GM08714 (cell line): Measurements from ENCODE around the gene TPRX1.
"Not testable (repeated sequence)": the region's sequence is repeated elsewhere in the genome, so short reads cannot be mapped to it uniquely, and the experiment has no call there.

Experiments
- H3K4me3 ChIP-seq: fragments of 200-500 bp; sonication (Bioruptor generic); 2 replicates; pipeline ENCODE4 v1.5.1; 2014; ENCODE audit warnings: mild to moderate bottlenecking, low read length, inconsistent platforms
- ZNF274 ChIP-seq: IDR thresholded peaks from 2 replicates; pipeline ENCODE4 v1.6.1; 2012; ENCODE audit warnings: mild to moderate bottlenecking, low read depth, low read length

TPRX1 gene

DNA sequence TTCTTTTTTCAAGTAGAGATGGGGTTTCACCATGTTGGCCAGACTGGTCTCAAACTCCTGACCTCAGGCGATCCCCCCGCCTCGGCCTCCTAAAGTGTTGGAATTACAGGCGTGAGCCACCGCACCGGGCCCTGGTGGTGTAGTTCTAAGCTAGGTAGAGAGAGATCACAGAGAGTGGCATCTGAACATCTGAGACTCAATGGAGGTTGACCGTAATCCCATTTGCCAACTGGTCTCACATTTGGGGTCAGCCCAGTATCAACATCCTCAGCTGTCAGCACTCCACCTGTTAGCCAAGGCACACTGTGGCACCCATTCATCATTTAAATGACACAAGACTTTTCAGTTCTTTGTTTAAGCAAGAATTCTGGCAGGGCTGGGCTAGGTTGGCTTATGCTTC, 17.8 kb downstream of the TPRX1 start:
- TF ChIP-seq ZNF274, result no peak
- no peak overlapping the region for H3K4me3 ChIP-seq

DNA sequence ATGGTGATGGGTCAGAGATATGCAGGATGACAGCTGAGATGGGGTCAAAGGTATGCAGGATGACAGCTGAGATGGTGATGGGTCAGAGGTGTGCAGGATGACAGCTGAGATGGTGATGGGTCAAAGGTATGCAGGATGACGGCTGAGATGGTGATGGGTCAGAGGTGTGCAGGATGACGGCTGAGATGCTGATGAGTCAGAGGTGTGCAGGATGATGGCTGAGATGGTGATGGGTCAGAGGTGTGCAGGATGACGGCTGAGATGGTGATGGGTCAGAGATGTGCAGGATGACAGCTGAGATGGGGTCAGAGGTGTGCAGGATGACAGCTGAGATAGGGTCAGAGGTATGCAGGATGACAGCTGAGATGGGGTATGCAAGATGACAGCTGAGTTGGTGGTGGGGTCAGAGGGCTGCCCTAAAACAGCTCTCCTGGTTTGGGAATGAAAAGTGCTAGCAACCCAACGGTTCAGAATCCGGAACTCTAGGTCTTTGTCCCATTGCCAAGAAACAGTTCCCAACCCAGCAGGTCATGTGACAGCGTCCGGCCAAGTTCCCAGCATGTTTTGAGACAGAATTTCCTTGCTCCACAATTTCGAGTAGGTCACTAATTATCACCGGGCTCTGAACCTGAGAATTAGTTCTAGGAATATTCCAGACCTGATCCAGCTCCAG, 22.6 kb downstream of the TPRX1 start:
- no peak overlapping the region for H3K4me3 ChIP-seq
- TF ChIP-seq ZNF274, result no peak

DNA sequence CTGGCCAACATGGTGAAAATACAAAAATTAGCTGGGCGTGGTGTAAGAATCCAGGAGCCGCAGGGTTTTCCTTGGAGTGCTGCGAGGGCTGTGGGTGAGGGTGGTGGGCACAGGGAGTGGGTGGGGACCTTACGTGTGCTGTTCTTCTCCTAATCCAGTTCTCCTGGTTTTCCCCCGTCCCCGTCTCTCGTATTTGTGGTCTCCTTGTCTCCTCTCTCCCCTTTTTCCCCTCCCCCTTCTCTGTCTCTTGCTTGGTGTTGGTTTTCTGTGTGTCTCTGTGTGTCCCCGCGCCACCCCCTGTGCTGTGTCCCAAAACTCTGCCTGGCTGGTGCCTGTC, 24.2 kb downstream of the TPRX1 start:
- H3K4me3 ChIP-seq, result no peak overlapping the region
- TF ChIP-seq ZNF274, result no peak

DNA sequence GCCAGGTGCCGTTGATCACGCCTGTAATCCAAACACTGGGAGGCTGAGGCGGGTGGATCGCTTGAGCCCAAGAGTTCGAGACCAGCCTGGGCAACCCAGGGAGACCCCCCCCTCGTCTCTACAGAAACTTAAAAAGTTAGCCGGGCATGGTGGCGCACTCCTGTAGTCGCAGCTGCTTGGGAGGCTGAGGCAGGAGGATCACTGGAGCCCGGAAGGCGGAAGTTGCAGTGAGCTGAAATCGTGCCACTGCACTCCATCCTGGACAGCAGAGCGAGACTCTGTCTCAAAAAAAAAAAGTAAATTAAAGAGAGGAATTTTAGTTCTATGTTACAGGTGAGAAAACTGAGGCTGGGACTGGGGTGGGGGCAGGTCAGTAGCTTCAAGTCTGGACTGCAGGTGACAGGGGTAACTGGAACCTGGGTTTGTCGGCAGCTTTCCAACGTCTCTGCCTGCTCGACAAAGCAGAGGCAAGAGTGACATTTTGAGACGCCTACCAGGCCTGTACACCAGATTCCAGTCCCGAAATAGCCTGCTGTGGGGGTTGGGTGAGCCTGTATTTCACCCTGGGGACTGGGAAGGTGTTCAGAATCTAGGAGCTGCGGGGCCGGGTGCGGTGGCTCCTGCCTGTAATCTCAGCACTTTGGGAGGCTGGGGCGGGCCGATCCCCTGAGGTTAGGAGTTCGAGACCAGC, 24.7 kb downstream of the TPRX1 start:
- peak overlapping the region; percentile 86 for H3K4me3 ChIP-seq
- no peak for TF ChIP-seq ZNF274

DNA sequence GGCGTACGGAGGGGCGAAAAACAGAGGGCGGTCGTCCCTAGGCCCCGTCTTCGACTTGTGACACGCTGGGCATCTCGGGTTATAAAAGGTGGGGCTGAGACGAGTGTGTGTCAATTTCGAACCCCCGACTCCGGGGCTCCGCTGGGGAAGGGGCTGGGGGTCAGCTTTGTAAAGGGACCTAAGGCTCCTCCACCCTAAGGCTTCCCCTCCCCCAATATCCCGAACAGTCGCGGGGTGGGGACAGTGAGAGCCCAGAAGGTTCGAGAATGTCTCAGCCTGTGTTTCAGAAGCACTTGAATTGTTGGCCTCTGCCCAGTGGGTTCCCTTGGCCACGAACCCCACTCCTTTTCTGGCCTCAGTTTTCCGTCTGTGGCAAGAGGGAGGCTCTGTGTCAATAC, 25.4 kb downstream of the TPRX1 start:
- TF ChIP-seq ZNF274, result no peak
- peak overlapping the region; percentile 86 for H3K4me3 ChIP-seq

GRCh38 chr19:47778049-47778953, 26.1 kb downstream of the TPRX1 start, which contains the start of gene SELENOW:
Gene SELENOW, plus strand, starts transcription at chr19:47778703. Its CDS starts 83 bp downstream, at chr19:47778786.
- H3K4me3 ChIP-seq, result peak within 1 kb of the TSS; percentile 86
- no peak for TF ChIP-seq ZNF274

DNA sequence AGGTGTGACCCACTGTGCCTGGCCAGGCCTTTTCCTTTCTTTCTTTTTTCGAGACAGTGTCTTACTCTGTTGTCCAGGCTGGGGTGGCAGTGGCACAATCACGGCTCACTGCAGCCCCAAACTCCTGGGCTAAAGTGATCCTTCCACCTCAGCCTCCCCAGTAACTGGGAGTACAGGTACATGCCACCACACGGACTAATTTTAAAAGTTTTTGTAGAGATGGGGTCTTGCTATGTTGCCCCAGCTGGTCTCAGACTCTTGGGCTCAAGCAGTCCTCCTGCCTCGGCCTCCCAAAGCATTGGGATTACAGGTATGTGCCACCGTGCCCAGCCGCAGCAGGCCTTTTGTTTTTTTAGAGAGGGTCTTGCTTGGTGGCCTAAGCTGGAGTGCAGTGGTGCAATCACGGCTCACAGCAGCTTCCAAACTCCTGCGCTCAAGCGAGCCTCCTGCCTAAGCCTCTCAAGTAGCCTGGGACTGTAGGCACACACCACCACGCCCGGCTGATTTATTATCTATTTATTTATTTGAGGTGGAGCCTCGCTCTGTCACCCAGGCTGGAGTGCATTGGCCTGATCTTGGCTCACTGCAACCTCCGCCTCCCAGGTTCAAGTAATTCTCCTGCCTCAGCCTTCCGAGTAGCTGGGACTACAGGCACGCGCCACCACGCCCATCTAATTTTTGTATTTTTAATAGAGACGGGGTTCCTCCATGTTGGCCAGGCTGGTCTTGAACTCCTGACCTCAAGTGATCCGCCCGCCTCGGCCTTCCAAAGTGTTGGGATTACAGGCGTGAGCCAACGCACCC, 26.9 kb downstream of the TPRX1 start:
- H3K4me3 ChIP-seq, result peak overlapping the region; percentile 86; the same call in 1 of the 2 replicates

DNA sequence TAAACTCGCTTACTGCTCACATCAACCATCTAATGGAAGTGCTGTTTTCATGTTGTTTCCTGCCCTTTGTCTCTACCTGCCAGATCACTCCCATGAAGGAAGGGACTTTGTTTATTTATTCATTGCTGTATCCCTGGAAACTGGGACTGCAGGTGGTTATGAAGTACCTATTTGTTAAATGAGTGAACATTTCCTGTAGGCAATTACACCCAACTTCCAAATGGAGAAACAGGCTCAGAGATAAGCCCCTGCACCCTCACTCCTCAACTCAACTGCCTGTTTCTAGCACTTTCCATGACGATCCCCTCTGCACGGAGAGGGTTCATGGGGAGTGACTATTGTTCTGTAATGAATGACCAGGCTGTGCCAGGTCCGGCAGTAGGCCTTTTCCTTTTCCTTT, 27.8 kb downstream of the TPRX1 start:
- no peak overlapping the region for H3K4me3 ChIP-seq
- TF ChIP-seq ZNF274, result no peak

DNA sequence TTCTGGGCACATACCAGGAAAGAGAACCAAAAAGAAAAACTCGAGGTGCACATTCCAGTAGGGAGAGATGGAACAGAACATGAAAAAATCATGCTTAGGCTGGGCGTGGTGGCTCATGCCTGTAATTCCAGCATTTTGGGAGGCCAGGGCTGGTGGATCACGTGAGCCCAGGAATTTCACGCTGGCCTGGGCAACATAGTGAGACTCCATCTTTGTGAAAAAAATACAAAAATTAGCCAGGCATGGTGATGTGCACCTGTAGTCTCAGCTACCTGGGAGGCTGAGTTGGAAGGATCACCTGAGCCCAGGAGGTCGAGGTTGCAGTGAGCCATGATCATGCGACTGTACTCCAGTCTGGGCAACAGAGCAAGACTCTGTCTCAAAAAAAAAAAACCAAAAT, 33.1 kb downstream of the TPRX1 start:
- not testable (repeated sequence) for H3K4me3 ChIP-seq

DNA sequence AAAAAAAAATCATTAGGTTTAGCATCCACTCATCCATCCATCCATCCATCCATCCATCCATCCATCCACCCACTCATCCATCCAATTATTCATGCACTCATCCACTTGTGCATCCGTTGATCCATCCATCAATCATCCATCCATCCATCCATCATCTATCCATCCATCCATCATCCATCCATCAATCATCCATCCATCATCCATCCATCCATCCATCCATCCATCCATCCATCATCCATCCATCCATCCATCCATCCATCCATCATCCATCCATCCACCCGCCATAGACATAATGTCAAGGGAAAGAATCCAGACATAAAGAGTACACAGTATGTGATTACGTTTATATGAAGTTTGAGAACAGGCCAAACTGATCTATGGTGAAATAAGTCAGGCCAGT, 34.8 kb downstream of the TPRX1 start:
- TF ChIP-seq ZNF274, result no peak
- no peak overlapping the region for H3K4me3 ChIP-seq

DNA sequence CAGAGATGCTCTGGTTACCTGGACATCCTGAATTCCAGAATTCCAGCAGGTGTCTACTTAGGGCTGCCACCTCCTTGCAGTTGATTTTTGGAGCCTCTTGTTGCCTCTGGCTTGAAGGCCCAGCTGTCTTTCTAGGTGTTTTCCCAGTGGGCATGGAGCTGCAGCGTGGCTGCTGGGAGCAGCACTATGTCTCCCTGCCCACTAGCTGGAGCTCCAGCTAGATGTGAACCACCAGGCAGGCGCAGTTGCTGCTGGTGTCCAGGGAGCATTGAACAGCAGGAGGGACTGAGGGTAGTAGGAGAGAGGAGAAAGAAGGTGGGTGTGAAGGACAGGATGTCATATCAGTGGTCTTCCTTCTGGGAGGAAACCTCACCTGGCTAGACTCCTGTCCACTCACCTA, 35.7 kb downstream of the TPRX1 start:
- TF ChIP-seq ZNF274, result no peak
- no peak overlapping the region for H3K4me3 ChIP-seq

- no peak for TF ChIP-seq ZNF274
- H3K4me3 ChIP-seq, result no peak overlapping the region
Observed at GRCh38 chr19:47767349-47767748, 37.0 kb downstream of the TPRX1 start.

DNA sequence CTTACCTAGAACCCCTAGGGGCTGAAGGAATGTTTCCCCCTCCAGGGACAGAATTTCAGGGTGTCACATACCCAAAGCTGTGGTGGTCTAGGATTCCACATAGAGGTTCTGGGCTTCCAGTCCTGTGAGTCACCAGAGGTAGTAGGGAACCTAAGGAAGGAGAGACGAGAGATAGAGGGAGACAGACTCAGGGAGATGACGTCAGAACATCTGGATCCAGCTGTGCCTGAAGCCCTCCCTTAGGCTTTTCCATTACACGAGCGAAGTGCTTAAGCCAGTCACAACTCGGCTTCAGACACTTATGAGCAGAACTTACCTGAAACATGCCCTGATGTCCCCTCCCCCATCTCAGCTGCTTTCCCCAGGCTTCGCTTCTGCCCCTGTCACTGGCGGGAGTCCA, 37.7 kb downstream of the TPRX1 start:
- H3K4me3 ChIP-seq, result no peak overlapping the region
- TF ChIP-seq ZNF274, result no peak

DNA sequence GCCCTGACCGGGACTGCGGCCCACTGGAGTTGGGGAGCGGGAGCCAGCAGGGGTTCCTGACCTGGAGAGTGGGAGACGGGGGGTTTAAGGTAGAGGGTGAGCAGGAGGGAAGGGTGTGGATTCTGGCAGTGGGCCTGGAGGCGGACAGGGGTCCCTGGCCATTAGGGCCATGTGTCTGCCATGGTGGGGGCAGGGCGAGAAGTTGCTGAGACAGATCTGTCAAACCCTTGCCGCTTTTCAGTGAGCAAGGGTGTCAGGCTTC, 38.1 kb downstream of the TPRX1 start:
- no peak for TF ChIP-seq ZNF274
- no peak overlapping the region for H3K4me3 ChIP-seq
